ENCODE data around the gene UBE2R2.
"Not testable (repeated sequence)": the region's sequence is repeated elsewhere in the genome, so short reads cannot be mapped to it uniquely, and the experiment has no call there.

DNA sequence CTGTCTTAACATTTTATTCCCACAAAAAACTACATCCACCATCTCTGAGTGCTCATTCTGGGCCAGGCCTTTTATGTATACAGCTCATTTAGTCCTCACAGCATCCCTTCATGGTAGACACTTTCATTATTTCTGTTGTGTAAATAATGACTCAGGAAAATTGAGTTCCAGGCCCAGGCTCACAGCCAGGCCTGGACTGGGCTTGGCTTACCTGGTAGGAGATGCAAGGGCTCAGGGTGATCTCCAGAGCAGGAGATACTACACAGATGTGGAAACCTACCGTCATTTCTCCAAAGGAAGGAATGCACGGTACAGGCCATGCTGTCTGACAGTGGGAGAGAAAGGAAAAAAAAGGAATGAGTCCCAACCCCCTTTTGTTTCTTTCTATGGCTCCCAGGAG is 9.8 kb upstream of the UBE2R2 start:
- not testable (repeated sequence) for TF ChIP-seq ZNF138 (tag by site-specific recombination; IDR thresholded peaks at IDR 0.05; ENCODE audit: borderline replicate concordance); ZNF174 (tag by site-specific recombination; IDR thresholded peaks at IDR 0.05); SP2 (tag by site-specific recombination; IDR thresholded peaks at IDR 0.05); ZNF626 (tag by site-specific recombination; IDR thresholded peaks at IDR 0.05); ZBTB21 (tag by site-specific recombination; IDR thresholded peaks at IDR 0.05); ZNF555 (tag by site-specific recombination; conservative IDR thresholded peaks at IDR 0.05)
- TF ChIP-seq, protein P1, sequence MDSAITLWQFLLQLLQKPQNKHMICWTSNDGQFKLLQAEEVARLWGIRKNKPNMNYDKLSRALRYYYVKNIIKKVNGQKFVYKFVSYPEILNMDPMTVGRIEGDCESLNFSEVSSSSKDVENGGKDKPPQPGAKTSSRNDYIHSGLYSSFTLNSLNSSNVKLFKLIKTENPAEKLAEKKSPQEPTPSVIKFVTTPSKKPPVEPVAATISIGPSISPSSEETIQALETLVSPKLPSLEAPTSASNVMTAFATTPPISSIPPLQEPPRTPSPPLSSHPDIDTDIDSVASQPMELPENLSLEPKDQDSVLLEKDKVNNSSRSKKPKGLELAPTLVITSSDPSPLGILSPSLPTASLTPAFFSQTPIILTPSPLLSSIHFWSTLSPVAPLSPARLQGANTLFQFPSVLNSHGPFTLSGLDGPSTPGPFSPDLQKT (IDR thresholded peaks at IDR 0.05; ENCODE audit: borderline replicate concordance, low read depth, low read length) = not testable (repeated sequence)
